Fibroblast of the conjunctiva (primary cell): ENCODE results near the gene ZNF638.
"Not testable (repeated sequence)": the region's sequence is repeated elsewhere in the genome, so short reads cannot be mapped to it uniquely, and the experiment has no call there.

ENCODE experiments used
- DNase-seq: peaks from one replicate; pipeline ENCODE4 v3.0.0-alpha.2; 2010; ENCODE audit warnings: low read depth

The ZNF638 gene

GRCh38 chr2:71402427-71402826 lies 70.8 kb downstream of the ZNF638 start:
- no peak for DNase-seq

DNA sequence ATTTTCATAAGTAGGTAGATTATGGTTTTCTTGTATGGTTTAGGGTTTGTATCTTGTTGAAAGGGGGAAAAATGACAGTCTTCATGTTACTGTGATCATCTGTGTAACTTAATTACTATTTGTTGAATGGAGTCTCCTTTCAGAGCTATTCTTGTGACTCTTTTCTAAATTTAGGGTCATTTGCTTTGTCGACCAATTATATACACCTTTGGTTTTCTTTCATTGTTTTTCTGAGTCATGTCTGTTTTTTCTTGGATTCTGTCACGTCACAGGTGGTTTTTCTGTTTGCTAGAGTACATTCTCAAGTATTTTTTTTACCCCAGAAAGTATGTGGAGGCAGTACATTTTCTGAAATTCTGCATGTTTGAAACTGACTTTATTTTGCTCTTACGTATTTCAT lies 78.0 kb downstream of the ZNF638 start:
- no peak for DNase-seq

- DNase-seq = no peak
Measured at GRCh38 chr2:71410696-71411095, 79.1 kb downstream of the ZNF638 start.

GRCh38 chr2:71416866-71417265 lies 85.3 kb downstream of the ZNF638 start:
- not testable (repeated sequence) for DNase-seq

GRCh38 chr2:71417300-71418202 lies 86.0 kb downstream of the ZNF638 start:
- DNase-seq = no peak

DNA sequence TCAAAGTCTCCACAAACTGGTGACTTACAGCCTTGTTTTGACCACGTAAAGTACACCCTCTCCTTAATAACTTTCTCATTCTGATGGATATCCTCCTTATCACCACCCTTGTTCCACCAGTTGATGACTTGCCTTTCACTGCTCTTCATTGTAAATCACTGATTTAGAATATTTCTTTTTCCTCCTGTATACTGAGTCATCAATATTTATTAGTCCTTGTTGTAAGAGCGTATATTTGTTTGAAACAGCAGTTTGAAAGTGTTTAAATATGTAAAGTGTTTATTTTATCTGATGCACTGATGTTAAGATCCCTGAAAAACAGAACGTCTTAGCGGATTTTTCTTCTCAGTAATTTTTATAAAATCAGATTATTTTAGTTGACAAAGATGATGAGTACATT lies 87.6 kb downstream of the ZNF638 start:
- no peak for DNase-seq

DNA sequence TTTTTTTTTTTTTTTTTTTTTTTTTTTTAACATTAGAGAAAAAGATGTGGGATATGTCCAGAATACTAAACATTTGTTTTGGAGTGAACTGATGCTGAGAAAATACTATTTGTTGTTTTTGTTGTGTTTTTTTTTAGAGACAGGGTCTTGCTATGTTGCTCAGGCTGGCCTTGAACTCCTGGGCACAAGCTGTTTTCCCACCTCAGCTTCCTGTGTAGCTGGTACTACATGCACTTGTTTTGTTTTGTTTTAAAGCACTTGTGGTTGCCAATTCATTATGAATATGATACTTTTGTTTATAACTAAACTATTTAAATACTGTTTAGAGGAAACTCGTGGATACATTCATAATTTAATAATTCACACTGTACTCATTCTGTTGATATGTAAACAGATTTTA lies 88.4 kb downstream of the ZNF638 start:
- DNase-seq = no peak

- no peak for DNase-seq
Measured at GRCh38 chr2:71422786-71423185, 91.2 kb downstream of the ZNF638 start.

DNA sequence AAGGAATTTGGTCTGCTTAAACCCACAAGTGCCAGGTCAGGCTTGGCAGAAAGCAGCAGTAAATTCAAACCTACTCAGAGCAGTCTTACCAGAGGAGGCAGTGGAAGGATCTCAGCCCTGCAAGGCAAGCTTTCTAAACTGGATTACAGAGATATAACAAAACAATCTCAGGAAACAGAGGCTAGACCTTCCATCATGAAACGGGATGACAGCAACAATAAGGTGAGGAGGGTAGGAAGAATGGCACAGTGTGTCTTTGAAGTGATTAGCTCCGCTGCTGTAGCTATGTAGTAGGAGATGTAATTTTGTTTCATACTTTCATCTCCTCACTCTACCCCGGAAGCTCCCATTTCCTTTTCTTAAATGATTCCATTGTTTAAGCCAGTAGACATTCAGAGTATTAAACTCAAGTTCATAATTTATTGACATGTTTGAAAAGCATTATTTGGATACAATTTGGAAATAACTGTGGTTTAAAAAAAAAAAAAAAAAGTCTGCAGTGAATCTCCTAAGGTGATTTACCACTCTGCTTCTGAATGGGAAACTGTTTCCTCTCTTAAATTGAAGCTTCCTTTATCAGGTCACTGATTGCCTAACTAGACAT lies 92.3 kb downstream of the ZNF638 start:
- DNase-seq = no peak

DNA sequence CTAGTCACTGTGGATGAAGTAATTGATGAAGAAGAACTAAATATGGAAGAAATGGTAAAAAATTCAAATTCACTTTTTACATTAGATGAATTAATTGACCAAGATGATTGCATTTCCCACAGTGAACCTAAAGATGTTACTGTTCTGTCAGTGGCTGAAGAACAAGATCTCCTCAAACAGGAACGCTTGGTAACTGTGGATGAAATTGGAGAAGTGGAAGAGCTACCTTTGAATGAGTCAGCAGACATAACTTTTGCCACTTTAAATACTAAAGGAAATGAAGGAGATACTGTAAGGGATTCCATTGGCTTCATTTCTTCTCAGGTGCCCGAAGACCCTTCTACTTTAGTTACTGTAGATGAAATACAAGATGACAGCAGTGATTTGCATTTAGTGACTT lies 95.1 kb downstream of the ZNF638 start:
- DNase-seq = no peak

DNA sequence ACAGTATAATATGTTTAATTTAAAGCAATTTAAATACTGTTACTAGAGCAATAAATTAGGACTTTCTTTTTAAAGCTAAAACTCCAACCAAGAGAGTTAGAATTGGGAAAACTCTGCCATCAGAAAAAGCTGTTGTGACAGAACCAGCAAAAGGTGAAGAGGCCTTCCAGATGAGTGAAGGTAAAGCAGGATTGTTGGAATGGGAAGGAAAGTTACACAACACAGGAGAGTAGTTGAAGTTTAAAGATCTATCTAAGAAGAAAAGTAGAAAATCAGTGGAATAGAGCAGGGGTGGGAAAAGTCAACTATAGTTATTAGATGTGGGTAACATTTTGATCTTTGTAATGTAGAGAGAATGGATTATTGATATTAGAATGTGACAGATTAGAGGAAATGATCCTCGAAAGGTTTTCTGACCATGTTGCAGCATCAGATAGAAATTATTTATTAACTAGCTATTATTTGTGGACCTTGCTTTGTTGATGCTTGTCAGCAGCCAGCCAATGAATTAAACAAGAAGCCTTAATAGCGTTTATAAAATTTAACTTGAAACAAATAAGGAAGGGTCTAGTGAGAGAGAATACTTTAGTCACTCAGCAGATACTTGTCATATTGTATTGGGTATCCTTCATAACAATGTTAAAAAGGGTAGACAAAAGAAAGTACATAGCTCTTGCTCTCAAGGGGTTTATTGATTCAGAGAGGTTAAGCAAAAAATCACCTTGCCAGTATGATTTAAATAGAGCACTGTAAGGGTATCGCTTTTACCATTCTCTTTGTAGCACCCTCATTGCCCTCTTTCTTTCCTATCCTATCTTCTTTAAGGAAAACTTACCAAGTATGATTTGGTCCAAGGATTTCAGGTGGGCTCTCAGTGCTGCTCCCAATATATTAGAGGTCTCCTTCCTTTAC lies 97.1 kb downstream of the ZNF638 start:
- DNase-seq = no peak

DNA sequence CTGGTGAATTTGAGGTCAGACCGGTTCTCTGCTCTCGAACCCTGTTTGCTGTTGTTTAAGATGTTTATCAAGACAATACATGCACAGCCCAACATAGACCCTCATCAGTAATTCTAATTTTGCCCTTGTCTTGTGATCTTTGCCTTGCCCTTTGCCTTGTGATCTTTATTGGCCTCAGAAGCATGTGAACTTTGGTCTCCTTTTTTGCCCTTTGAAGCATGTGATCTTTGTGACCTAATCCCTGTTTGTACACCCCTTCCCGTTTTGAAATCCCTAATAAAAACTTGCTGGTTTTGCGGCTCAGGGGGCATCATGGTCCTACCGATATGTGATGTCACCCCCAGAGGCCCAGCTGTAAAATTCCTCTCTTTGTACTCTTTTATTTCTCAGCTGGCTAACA lies 113.6 kb downstream of the ZNF638 start:
- not testable (repeated sequence) for DNase-seq

- no peak for DNase-seq
Measured at GRCh38 chr2:71446505-71446904, 114.9 kb downstream of the ZNF638 start.

DNA sequence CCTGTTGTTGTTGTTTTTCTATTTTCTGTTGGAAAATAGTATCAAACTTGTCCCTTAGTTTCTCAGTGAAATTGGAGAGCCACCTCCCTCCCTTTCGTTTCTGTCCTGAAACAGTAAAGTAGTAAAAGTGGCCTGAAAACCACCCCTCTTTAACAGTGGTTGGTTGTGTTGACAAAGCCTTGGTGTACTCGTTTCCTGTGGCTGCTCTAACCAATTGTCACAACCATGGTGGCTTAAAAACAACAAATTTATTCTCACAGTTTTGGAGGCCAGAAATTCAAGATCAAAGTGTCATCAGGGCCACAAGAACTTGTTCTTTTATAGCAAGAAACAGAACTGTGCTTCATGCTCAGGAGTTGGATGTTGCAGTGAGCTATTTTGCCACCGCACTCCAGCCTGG lies 117.8 kb downstream of the ZNF638 start:
- DNase-seq = no peak

DNA sequence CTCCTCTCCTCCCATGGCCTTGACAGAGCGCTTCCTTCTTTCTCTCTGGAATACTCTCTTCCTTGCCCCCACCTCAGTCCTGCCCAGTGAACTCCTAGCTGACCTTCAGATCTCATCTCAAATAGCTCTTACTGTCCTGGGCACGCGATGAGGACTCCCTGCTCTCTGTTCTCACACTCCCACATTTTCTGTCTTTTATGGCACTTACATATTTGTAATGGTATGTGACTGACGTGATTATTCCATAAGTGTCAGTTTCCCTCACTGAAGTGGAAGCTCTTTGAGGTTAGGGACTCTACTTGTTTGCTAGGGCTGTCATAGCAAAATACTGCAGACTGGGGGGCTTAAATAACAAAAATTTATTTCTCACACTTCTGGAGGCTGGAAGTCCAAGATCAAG lies 120.1 kb downstream of the ZNF638 start:
- DNase-seq = no peak

- no peak for DNase-seq
Measured at GRCh38 chr2:71452565-71452964, 121.0 kb downstream of the ZNF638 start.

DNA sequence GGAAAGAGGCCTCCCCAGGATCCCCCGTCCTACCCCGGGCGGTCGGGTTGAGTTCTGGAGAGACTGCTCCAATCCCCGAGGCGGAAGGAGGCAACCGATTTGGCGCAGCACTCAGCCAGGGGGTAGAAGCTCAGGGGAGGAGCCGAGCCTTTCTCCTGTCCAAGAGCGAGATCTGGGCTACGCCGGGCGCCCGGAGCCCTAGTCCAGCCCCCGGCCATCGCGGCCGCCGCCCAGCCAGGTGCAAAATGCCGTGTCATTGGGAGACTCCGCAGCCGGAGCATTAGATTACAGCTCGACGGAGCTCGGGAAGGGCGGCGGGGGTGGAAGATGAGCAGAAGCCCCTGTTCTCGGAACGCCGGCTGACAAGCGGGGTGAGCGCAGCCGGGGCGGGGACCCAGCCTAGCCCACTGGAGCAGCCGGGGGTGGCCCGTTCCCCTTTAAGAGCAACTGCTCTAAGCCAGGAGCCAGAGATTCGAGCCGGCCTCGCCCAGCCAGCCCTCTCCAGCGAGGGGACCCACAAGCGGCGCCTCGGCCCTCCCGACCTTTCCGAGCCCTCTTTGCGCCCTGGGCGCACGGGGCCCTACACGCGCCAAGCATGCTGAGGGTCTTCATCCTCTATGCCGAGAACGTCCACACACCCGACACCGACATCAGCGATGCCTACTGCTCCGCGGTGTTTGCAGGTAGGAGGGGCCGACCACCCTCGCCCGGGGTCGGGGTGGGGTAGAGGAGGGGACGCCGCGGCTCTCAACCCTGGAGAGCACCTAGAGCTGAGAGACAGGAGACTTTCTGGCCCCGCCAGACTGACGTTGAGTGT lies 122.0 kb downstream of the ZNF638 start, which contains the start of gene DYSF:
TSS of gene DYSF (plus strand) at position 158 of the 817 bp plus-strand sequence.
- no peak for DNase-seq

DNA sequence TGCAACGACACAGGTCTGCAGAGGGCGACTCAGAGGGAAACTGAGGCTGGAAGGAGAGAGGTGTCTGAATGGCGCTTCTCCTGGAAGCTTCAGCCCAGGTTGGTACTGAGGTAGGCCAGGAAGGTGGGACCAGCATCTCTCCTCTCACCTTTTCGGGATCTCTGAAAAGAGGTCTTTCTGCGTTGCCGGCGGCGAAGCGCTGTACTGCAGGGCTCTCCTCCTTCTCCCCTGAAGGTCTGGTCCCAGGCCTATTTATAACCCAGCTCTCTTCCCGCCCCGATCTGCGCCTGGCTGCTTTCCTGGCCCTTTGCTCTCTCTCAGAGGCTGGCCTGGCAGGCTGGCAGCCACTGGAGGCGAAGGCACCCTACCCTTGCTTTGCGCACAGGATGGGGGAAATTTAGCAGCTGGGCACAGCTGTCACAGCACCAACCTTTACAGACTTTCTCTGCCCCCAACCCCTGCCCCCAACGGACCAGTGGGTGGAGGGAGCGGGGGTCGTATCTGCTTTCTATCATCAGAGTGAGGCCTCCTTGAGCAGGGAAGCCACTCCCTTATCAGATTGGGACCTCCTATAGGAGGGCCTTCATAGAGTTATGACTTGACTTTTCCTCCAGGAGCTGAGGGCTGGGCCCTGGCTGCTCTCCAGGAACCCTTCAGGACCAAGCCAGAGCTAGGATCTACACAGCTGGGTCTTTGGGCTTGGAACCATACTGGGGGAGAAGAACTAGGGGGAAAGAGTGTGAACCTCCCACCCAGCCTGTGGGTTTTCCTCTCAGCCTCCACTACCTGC lies 122.8 kb downstream of the ZNF638 start:
- DNase-seq = no peak

DNA sequence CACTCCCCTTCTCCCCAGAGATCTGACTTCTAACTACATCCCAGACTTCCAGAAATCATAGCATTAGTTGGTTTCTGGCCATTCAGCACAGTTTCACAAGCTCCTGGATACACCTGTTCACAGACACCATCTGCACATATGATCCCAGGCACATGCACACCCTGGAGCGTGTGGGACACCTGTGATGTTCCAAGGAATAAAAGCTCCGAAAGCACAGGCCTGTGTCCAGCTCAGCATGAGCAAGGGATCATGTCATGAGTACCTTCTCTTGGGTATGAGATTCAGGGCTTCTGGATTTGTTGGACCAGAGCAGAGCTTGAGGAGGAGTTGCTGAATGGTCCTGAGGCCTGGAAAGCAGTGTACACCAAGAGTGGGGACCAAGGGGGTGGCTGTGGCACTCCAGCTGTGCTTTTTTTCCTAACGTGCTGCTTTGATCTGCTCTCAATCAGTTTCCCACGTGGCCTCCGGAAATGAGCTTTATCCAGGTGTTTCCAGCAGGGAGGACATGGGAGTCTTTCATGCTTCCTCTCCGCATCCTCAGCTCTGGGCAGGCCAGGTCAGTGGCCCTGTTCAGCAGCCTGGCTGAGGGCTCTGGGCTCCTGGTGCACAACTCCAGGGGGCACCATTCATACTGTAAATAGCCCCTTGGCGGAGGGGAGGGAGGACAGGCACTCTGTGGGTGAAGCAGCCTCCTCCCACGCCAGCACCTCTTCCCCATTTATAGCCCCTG lies 123.6 kb downstream of the ZNF638 start:
- DNase-seq = no peak
